ENCODE measurements around the gene SND1. TPM values are rescaled to one million over a fixed set of nuclear protein-coding genes. Genes with fewer than 3 reads are reported as not detected.

The SND1 gene
- total RNA-seq, 1 experiment from 2014 or later, result 218 TPM

GRCh38 chr7:128039544-128039953, 387.6 kb downstream of the SND1 start:
- no peaks in the 10 kb centered on the region for H4K20me1 ChIP-seq (ENCODE audit: control insufficient read depth, insufficient read depth, insufficient read length)

More at GRCh38 chr7:128039544-128039953, 387.6 kb downstream of the SND1 start:
- no peak overlapping the region for H3K14ac ChIP-seq (ENCODE audit: insufficient read depth, low read length)
- H2BK120ac ChIP-seq (ENCODE audit: low read depth, low read length, poor library complexity, severe bottlenecking), result no peak overlapping the region
- H3K56ac ChIP-seq (ENCODE audit: insufficient read length, low read depth, low read length), result no peak overlapping the region
- no peak overlapping the region for H2BK5ac ChIP-seq (ENCODE audit: insufficient read length, low read length)
- H3K27me3 ChIP-seq (ENCODE audit: insufficient read depth, low read length), result no peaks in the 10 kb centered on the region
- H3K27ac ChIP-seq (ENCODE audit: insufficient read length, low read depth, low read length), result no peak overlapping the region
- Mint-ChIP-seq H3K36me3 (ENCODE audit: insufficient read depth in 1 of 3, low read depth in 3 of 3) (no peaks in the 10 kb centered on the region), H3K4me1 (peaks cover 8 to 12% of the 10 kb centered on the region in 2 experiments), H3K27me3 (ENCODE audit: low read depth) (peaks cover under 1% of the 10 kb centered on the region), H3K9me3 (no peaks in the 10 kb centered on the region), H3K4me3 (no peak overlapping the region), H3K27ac (no peak overlapping the region)
- H3K4me2 ChIP-seq (ENCODE audit: insufficient read depth, insufficient read length, low read length), result no peak overlapping the region
- H4K5ac ChIP-seq (ENCODE audit: insufficient read length, low read depth, low read length), result no peak overlapping the region
- H2AK5ac ChIP-seq (ENCODE audit: insufficient read length, low read length), result no peak overlapping the region
- no peak overlapping the region for H4K91ac ChIP-seq (ENCODE audit: insufficient read length, low read depth, low read length)
- H3K9me3 ChIP-seq (ENCODE audit: control insufficient read depth, low read depth, low read length), result no peaks in the 10 kb centered on the region
- no peak for TF ChIP-seq CTCF (conservative IDR thresholded peaks at IDR 0.05)
- no peak overlapping the region for H3K23ac ChIP-seq (ENCODE audit: insufficient read length, low read depth, low read length)
- H3K23me2 ChIP-seq (ENCODE audit: insufficient read length, low read depth, low read length, poor library complexity, severe bottlenecking), result no peaks in the 10 kb centered on the region
- H3K9ac ChIP-seq (ENCODE audit: extremely low read depth, insufficient read length, low read length), result no peak overlapping the region
- no peak overlapping the region for H2AFZ ChIP-seq (ENCODE audit: low read length)
- no peaks in the 10 kb centered on the region for H3K79me1 ChIP-seq (ENCODE audit: insufficient read depth, low read depth, low read length, poor library complexity, severe bottlenecking)
- no peaks in the 10 kb centered on the region for H3K4me1 ChIP-seq (ENCODE audit: insufficient read depth, low read length)
- no peak overlapping the region for H2BK20ac ChIP-seq (ENCODE audit: low read depth, low read length, poor library complexity, severe bottlenecking)
- H3K4ac ChIP-seq (ENCODE audit: low read depth, low read length), result no peak overlapping the region
- no CpG with 5 or more reads among the region's 4 CpGs for WGBS (ENCODE audit: extremely low coverage, insufficient read length, low lambda C conversion rate)
- no peak overlapping the region for H4K8ac ChIP-seq (replicated peaks; ENCODE audit: insufficient read length, low read depth, low read length)
- H3T11ph ChIP-seq (ENCODE audit: low read length), result no peak overlapping the region
- no peak overlapping the region for H2BK15ac ChIP-seq (ENCODE audit: low read depth, low read length)
- H2BK12ac ChIP-seq (ENCODE audit: insufficient read length, low read depth, low read length), result no peak overlapping the region
- DNase-seq, result no peak
- no peaks in the 10 kb centered on the region for H3K79me2 ChIP-seq (ENCODE audit: insufficient read depth, low read length)
- H3K18ac ChIP-seq (ENCODE audit: insufficient read length, low read depth, low read length), result no peak overlapping the region

All from H9 (cell line).